Stimulated activated CD4-positive, alpha-beta T cell treated with anti-CD3 and anti-CD28 coated beads, TNF-alpha, amount 100 ng/mL, for 24 hours (primary cell): ENCODE results near the gene MAMDC2.

Experiments used
- DNase-seq, 3 experiments: peaks; one replicate each; pipeline ENCODE4 v3.0.0-alpha.2; 2020; ENCODE audit warnings: low read depth in 3 of 3

Gene MAMDC2

DNA sequence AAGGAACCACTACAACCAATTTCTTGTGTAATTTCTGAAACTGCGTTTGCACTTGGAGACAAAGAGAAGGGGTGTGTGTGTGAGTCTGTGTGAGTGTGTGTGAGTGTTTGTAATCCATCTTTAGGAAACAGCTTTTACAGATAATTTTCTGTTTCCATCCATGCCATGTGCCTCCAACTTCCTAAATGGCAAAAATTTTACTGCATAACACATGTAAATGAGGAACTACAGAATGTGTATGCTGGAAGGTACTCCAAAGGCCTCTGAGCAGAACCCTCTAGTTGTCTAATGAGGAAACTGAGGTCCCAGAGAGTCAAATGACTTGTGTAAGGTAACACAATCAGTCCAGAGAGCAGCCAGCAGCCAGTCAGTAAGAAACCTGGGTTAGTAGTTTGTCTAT lies 20.8 kb downstream of the MAMDC2 start:
- no peak for DNase-seq

DNA sequence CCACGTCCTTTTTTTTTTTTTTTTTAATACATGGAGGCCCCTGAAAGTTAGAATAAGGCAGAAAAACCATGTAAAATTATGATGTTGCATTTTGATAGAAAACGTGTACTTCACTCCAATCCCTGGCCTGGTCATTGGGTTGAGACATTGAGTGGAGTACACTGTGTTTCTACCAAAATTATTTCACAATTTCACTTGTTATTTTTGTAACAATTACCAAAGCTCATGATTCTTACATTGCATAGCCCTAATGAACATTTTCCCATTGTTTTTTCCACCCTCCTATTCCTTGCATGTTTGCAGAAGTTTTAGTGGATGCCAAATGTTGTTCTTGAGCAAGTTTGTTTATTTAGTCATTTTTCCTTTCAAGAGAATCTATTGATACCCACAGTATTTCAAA lies 21.9 kb downstream of the MAMDC2 start:
- no peak for DNase-seq

DNA sequence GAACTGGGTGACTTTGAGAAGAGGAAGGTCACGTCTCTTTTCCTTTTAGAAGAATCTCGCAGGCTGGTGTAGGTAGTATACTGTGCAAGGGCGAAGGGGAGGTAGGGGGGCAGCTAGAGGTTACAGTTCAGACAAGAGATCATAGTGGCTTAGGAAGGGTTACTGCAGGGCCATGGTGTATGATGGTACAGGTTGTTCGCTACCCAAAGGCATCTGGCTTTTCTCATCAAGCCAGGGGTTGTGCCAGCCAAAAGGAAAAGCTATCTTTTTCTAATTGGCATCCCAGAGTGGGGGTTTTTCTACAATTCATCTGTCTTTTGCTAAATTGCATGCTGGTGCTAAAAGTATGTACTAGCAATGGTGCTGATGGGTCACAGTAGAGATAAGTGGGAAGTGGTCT lies 22.8 kb downstream of the MAMDC2 start:
- no peak for DNase-seq

DNA sequence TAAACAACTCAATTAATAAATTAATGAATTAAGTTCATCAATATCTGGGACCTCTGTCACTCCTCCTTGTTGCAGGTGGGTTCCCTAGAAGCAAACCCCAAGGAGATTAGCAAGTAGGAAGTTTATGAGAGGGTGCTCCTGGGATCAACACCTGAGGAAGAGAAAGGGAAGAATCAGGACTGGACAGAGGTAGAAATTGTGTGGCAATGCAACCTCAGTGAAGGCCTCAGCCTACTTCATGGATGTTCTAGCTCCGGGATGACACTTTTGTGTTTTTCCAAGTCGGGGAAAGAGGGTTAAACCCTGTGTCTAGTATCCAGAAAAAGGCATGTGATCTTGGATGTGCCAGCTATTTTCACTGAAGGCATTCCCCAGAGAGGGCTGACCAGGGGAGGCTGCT lies 23.2 kb downstream of the MAMDC2 start:
- no peak for DNase-seq

DNA sequence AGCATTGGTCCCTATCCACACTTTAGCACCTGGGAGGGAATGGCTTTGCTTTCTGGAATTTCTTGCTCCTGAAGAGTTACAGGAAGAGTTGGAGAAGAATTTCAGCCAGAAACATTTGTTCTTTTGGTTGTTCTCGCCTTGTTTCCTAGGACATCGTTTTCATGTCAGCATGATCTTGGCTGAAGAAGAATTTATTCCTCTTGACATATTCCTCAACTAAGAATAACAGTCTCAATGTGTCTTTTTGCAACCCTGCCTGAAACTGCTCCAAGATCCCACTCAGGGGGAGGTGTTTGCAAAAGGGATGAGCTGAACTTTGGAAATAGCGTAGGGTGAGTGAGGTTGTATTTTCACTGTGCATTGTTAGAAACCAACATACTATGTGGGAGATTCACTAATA lies 26.1 kb downstream of the MAMDC2 start:
- no peak for DNase-seq

DNA sequence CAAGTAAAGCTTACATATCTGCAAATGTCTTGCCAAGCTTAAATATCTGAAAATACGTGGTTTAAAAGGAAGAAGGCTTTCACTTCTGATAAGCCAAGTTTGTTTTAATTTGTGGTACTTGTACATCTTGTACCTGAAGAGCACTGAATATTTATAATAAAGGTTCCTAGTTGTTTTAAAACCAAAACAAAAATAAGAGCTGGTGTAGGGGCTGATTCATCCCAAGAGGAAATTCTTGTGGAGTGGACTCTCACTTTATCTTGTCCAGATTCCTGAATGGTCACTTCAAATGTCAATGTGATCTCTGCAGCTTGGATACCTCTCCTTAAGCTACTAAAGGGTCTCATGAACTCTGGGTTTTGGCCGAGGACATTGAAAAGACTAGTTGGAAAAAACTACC lies 29.5 kb downstream of the MAMDC2 start:
- DNase-seq, result no peak

DNA sequence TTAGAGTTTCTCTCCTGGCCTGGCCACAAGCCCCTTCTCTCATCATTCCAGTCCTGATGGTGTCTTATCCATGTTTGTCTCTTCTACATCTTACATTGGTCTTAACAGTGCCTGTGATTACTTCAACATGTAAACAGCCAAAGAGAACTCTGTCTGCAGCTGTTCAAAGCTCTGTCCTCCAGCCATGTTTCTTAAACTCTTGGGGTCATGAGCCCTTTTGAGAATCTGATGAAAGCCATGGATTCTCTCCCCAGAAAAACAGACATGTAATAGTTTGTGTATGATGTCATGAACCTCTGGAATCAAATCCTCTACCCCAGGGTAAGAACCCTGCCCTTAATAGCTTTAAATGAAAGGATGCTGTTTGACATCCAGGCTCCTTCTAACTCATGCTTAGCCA lies 30.1 kb downstream of the MAMDC2 start:
- no peak for DNase-seq

DNA sequence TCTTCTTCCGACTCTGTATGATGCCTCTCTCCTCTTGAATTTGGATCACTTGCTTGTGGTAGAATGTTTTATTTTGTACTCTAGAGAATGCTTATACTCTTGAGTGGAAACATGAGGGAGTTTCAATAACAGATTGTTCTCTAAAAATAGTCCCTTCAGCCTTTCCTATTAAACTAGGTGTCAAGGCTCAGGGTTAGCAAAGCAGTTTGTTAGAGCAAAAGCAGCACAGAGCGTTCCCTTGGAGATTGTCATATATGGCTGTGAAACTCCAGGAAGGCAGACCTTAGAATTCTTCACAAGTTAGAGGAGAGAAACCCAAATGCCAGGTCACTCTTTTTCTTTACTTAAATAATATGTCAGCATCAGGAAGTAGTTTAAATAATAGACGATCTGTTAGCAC lies 33.0 kb downstream of the MAMDC2 start:
- no peak for DNase-seq

DNA sequence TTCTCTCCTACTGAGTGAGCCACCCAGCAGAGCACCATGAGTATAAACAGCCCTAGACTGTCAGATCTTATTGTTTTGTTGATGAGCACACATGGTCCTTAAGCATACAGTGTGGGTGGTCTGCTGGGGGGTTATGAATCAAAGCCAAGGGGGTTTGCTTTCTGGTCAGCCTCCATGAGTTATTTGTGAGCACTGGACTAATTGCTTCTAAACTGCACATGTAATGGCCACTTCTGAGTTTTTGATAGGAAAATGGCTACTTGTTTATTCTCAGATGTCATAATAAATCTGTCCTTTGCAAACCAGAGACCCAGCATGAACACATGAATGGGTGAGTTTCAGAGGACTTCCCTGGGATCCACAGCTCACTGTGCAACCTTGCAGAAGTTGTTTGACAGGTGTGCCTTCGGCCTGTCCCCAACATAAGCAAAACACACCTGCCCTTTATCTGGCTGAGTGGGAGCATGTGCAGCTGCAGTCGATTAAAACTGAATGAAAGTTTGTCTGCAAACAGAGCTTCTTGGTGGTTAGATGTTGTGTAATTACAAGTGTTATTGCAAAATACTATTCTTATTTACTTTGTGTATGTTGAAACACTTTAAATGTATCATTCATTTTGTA lies 35.9 kb downstream of the MAMDC2 start:
- no peak for DNase-seq

DNA sequence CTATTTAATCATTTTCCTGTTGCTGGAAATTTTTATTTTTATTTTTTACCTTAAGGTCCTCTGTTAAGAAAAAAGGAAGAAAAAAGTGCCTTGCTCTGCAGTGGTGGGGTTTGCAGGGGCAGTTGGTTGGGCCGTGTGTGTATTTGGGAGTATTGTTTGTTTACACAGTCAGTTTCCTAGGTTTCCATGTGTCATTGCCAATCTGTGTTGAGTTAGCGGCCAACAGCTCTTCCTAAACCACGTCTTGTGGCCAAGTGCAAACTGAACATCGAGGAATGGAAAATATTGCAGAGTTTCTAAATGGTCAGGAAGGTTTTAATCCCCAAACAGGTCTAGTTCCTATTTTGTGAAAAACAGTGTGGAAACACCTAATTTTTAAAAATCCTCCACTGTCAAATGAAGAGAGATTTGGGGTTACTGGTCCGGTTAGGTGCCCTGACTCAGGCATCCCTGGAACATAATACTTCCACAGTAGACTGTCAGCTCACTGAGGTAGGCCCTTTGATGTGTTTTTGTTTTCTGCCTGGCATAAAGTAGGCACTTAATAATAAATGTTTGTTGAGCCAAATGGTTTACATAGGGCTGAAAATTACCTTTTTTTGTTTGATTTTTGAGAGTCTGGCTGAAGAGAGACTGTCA lies 37.0 kb downstream of the MAMDC2 start:
- no peak for DNase-seq

DNA sequence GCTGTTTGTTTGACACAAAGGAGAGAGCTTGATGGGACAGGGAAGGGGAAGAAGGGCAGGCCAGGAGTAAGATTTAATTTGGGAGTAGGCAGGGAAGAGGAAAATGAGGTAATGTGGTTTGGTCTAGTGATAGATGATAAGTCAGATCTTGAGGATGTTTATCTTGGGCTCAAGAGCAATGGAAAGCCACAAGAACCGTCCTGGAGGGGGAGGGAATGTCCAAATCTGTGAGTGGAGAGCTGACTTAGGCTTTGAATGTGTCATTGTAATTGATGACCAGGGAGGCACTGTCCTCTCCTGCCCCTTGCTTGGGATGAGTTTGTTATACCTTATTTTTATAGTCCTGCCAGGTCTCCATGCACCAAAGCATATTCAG lies 37.5 kb downstream of the MAMDC2 start:
- no peak for DNase-seq

DNA sequence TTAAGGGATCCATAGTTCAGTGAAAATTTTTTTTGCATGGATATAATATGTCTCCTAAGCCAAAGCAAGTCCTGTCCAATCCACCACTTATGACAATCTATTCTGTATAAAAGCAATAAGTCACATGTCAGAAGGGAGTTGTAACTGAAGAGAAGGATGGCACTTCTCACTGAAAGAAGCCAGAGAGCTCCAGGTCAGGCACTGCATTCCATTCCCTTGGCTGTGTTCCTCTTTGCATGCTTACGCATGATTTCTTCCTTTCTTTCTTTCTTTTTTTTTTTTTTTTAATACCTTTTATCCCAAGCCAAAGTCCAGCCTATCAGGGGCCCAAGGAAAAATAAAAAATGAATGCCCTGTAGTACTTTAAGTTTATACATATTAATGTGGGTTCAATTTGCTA lies 39.8 kb downstream of the MAMDC2 start:
- no peak for DNase-seq

DNA sequence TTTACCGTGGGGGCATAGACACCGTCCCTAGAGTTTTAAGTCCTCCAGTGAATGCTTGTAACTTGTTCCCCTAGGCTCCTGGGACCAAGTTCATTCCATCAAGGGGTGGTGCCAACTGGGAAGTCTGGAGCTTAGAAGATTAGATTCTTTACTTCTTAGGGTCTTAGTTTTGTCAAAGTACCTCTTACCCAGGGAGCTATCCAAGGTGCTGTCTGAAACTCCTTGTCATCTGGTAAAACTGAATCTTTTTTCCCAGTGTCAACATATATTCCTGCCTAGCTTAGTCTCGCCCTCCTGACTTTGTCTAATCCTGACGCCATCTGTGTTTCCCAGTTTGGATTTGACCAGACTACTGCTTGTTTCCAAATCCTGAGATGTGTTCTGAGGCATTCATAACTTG lies 41.6 kb downstream of the MAMDC2 start:
- DNase-seq, result no peak

DNA sequence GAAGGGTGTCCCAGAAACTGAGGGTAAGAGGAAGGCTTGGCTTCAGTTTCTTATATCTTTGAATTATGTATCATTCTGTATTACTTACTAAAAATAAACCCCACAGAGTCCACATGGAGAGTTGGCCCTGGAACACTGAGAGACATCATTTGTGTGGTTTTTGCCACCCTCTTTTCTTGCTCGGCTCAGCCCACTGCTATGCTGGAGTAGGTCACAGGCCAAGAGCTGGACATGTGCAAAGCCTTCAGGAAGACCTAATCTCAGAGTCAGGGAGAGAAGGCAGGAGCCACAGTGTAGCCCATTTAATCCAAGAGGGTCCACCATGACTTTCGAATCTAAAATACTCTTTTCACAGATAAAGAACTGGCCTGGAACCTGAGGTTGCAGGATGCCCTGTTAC lies 47.5 kb downstream of the MAMDC2 start:
- no peak for DNase-seq

DNA sequence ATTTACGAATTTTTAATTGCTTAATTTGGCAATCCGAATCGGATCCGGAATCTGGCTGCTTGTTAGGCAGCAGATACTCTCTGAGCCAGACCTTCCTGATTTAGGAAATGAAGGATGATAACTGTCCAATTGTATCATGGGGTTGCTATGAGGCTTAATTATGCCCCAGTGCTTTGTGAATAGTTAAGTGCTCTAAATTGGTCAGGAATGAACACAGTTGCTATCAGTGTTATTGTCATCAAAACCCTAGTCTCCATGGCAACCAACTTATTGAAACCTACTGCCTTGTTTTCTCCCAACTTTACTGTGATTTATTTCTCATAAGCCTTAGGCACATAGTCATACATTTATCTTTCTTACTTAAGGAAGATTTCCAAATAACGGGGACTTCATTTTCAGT lies 47.9 kb downstream of the MAMDC2 start:
- no peak for DNase-seq

DNA sequence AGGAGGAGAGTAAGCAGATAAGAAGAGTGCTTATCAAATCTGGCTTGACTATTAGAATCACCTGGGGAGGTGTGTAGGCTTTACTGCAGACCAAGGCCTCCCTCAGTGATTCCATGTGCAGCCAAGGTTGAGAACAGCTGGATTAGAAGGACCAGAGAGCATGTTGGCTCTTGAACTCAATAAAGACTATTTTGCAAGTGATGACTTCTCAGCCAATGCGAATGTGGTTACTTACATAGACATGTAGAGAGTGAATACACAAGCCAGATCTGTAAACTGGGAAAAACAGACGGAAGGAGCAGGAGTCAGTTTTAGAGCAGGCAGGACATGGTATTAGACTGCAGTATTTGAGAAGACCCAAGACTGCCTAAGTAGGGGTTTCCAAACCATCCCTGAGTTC lies 48.5 kb downstream of the MAMDC2 start:
- no peak for DNase-seq

DNA sequence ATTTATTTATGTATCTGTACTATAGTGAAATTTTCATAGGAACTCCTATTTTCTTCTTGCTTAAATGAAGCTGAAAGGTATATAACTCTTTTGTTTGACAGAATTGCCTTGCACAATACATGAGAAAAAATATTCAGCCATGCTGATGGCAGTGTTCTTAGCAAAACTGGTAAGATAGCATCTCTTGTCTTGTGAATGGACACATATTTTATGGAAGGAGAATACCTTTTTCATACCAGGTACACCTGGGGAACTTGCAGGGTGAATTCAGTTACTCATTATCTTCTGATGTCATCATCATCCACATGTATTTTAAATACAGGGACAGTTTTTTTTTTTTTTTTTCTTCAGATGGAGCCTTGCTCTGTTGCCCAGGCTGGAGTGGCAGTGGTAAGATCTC lies 49.4 kb downstream of the MAMDC2 start:
- DNase-seq, result no peak

DNA sequence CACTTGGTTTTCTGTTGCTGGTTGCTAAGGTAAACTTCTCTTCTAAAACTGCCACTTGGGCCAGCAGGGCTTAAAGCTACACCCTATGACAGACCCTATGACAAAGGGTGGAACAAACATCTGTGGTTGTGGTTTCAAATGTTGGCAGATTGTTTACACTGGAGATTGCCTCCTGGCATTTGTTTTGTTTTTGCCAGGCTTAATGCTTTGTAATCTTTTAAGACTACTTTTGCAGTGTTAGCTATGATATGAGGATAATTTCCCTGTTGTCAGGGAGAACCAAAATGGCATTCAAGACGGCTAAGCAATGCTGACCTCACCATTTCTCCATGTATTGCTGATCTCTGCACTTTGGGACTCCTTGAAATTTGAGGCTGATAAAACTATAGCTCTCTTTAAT lies 50.3 kb downstream of the MAMDC2 start:
- DNase-seq, result no peak

DNA sequence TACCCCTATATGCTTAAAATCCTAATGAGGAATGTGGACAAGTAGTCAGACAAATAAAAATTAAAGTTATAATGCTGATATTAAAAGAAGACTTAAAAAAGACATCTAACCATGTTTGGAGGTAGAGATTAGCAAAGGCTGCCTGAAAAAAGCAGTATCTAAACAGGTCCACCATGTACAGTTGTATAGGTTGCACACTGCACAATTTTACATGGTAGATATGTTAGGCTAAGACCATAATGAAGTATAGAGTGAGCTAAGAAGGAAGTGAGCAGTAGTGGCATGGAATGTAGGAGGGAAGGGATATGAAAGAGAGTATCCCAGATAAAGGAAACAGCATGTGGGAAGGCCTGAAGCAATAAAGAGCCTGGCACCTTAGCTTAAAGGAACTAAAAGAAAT lies 51.1 kb downstream of the MAMDC2 start:
- DNase-seq, result no peak

DNA sequence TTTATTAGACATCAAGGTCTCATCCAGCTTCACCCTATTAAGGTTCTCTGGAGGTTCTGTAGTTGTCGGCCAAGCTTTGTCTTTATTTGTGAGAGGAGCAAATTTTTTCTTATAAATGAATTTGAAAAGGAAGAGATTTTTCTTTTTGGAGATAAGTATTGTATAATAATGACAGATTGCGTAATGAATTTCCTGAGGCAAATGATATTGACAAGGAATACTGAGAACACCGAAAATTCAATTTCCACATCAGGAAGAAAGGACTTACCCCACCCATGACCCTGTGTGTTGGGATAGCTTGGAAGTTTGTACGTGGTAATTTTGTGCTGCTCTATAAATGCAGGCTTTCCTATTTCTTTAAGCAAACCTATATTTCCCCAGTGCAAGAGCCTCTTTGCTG lies 53.5 kb downstream of the MAMDC2 start:
- DNase-seq, result no peak

DNA sequence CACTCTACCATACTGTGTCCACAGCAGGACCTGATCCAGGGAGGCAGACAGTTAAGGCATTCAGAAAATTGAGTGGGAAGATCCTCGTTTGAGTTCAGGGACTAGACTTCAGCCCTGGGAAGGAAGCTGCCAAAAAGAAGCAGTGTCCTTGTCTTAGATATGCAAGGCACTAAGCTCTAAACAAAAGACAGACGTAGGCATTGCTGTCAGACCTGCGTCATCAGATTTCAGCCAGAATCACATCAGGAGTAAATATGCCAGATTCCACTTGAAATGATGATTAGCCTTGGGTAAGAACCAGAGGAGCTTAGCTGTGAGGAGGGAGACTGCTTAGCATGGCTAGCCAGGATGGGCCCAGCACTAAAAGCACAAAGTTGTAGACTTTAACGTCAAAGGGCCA lies 56.7 kb downstream of the MAMDC2 start:
- no peak for DNase-seq

DNA sequence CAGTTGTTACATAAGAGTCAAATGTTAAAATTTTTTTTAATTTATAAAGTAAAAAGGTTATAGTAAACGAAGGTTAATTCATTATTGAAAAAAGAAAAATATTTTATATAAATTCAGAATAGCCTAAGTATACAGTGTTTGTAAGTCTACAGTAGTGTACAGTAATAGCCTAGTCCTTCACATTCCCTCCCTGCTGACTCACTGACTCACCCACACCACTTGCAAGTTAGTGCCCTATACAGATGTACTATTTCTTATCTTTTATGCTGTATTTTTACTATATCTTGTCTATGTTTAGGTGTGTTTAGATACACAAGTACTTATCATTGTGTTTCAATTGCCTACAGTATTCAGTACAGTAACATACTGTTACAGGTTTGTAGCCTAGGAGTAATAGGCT lies 57.6 kb downstream of the MAMDC2 start:
- no peak for DNase-seq

DNA sequence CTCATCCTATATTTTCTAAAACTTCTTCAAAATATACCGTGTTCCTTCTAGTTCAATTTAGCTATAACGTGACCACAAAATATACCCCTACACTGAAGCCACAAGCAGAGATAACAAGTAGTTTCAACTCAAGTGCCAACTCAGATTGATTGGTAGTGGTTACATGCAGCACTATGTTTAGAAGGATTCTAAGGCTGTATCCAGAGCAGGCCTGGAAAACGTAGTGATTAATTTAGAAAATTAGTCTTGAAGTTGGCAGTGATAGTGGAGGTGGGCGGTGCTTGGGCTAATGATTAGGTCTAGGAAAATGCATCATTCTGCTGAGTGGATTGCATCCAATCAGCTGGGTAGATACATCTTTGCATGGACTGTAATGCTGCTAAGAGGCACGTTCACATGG lies 61.5 kb downstream of the MAMDC2 start:
- DNase-seq, result no peak

DNA sequence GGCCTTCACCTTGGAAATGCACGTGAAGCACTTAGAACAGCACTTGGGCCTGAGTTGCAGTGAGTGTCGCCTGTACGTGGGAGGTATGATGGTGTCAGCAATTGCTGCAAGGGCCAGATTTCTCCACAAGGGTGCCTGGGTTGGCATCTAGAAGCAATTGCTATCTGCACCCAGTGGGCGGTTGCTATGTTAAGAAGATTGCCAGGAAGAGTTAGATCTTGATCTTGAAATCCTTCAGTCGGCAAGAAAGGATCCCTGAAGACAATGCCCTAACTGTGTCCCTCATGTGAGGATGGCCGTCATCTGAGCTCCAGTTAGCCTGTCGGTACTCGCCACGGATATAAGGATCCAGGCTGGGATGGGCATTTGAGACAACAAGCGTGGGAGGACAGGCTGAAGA lies 62.9 kb downstream of the MAMDC2 start:
- no peak for DNase-seq
